ENCODE measurements around the gene FAM184B.

FAM184B gene

GRCh38 chr4:17757621-17758020 is 23.8 kb downstream of the FAM184B start:
- no peak overlapping the region for H3K4me3 ChIP-seq (ENCODE audit: low read depth, low read length)
- DNase-seq (ENCODE audit: low read depth): no peak
- TF ChIP-seq, protein P1, sequence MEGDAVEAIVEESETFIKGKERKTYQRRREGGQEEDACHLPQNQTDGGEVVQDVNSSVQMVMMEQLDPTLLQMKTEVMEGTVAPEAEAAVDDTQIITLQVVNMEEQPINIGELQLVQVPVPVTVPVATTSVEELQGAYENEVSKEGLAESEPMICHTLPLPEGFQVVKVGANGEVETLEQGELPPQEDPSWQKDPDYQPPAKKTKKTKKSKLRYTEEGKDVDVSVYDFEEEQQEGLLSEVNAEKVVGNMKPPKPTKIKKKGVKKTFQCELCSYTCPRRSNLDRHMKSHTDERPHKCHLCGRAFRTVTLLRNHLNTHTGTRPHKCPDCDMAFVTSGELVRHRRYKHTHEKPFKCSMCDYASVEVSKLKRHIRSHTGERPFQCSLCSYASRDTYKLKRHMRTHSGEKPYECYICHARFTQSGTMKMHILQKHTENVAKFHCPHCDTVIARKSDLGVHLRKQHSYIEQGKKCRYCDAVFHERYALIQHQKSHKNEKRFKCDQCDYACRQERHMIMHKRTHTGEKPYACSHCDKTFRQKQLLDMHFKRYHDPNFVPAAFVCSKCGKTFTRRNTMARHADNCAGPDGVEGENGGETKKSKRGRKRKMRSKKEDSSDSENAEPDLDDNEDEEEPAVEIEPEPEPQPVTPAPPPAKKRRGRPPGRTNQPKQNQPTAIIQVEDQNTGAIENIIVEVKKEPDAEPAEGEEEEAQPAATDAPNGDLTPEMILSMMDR (conservative IDR thresholded peaks at IDR 0.05; ENCODE audit: low read depth, low read length): no peak

GRCh38 chr4:17753646-17754045 is 27.8 kb downstream of the FAM184B start:
- TF ChIP-seq, protein P1 (conservative IDR thresholded peaks at IDR 0.05; ENCODE audit: low read depth, low read length): no peak
- no peak overlapping the region for H3K4me3 ChIP-seq (ENCODE audit: low read depth, low read length)
- no peak for DNase-seq (ENCODE audit: low read depth)

- no peak for DNase-seq (ENCODE audit: low read depth)
- no peak overlapping the region for H3K4me3 ChIP-seq (ENCODE audit: low read depth, low read length)
- TF ChIP-seq, protein P1 (conservative IDR thresholded peaks at IDR 0.05; ENCODE audit: low read depth, low read length): no peak
These were observed 40.7 kb downstream of the FAM184B start for GRCh38 chr4:17740702-17741101.

DNA sequence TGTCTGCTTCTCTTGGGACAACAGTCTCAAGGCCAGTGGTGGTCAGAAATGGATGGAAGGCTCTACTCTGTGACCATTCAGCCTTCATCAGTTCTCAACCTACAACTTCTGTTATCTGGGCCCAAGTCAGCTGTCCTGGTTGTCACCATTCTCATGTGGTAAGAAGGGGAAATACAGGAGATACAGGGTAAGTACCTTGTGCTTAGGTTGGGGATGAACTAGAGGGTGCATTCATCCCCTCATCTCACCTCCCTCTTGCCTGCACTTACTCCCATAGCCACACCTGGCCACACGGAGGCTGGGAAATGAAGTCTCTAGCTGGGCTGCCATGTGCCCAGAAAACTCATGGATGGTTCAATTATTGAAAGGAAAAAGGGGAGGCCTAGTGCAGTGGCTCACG is 44.9 kb downstream of the FAM184B start:
- H3K4me3 ChIP-seq (ENCODE audit: low read depth, low read length): no peak overlapping the region
- TF ChIP-seq, protein P1 (conservative IDR thresholded peaks at IDR 0.05; ENCODE audit: low read depth, low read length): no peak
- no peak for DNase-seq (ENCODE audit: low read depth)

DNA sequence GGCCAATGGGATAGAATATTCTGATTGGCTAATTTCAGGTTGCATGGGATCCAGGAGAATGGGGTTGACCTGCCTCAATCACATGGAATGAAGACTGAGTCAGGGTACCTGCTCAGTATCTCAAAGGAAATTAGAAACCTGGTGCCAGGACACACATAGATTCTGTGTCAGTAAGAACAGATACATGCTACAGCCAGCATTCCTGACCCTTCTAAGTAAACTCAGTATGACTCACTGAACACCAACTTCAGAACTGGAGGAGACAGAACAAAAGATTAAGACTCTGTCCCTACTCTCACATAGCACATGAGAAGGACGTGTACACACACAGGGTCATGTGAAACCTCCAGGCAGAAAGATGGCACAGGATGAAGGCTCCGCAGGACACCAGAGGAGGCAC is 54.5 kb downstream of the FAM184B start:
- TF ChIP-seq, protein P1 (conservative IDR thresholded peaks at IDR 0.05; ENCODE audit: low read depth, low read length): no peak
- no peak for DNase-seq (ENCODE audit: low read depth)
- H3K4me3 ChIP-seq (ENCODE audit: low read depth, low read length): no peak overlapping the region

GRCh38 chr4:17723648-17724047 is 57.8 kb downstream of the FAM184B start:
- no peak overlapping the region for H3K4me3 ChIP-seq (ENCODE audit: low read depth, low read length)
- TF ChIP-seq, protein P1 (conservative IDR thresholded peaks at IDR 0.05; ENCODE audit: low read depth, low read length): no peak
- DNase-seq (ENCODE audit: low read depth): no peak

DNA sequence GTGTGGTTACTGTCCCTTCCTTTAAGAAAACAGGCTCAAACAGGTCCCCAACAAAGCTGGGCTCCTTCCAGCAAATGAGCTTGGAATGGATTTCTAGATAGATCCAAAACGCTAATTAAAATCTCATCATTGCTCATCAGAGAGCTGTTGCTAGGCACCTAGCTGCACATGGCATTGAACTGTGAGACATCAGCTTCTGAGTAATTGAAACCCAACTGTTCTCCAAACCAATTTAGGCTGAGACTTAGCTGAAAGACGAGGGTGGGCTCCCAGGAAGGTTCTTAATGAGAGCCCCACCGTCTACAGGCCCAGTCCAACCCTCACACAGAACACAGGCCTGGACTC is 59.1 kb downstream of the FAM184B start:
- no peak for DNase-seq (ENCODE audit: low read depth)
- H3K4me3 ChIP-seq (ENCODE audit: low read depth, low read length): no peak overlapping the region
- TF ChIP-seq, protein P1 (conservative IDR thresholded peaks at IDR 0.05; ENCODE audit: low read depth, low read length): no peak
